ENCODE results near the gene ESPL1.

DNA sequence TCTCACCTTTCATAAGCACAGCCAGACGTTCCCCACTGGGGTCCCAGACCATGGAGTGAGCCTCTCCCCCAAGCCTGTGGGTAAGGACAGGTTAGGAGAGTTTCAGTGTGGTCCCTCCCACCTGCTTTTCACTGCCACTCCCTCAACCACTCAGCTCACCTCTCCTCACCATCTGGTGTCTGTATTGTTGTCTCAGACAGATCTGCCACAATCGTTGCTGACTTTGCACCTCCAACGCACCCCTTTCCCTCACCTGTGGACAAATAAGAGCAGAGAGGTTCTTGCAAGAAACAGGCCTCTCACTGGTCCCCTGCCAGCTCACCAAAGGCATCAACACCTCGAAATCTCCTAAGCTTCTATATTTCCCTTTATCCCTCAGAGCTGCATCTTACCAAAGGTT is 40.2 kb downstream of the ESPL1 start:
- TF ChIP-seq CTBP1 (IDR thresholded peaks at IDR 0.05; ENCODE audit: borderline replicate concordance) = no peak
- no peak for TF ChIP-seq NFRKB (IDR thresholded peaks at IDR 0.05)
- TF ChIP-seq BHLHE40 (IDR thresholded peaks at IDR 0.05; ENCODE audit: borderline replicate concordance) = no peak
- TF ChIP-seq ARNT (IDR thresholded peaks at IDR 0.05) = no peak
